Mucosa of descending colon (tissue), 3 donors: ENCODE measurements around the gene WDR47. TPM values are rescaled to one million over a fixed set of nuclear protein-coding genes. Genes with fewer than 3 reads are reported as not detected.

ENCODE experiments used
- ATAC-seq: fragments of 200-7000 bp; cut with Tn5 transposase; one replicate; pipeline ENCODE4 v1.9.1; 2020; ENCODE audit warnings: mild to moderate bottlenecking, moderate library complexity
- DNase-seq, 3 donors: peaks; one replicate each; pipeline ENCODE4 v3.0.0-alpha.2; 2020
- H3K36me3 ChIP-seq: fragments of 200-600 bp; one replicate; pipeline ENCODE4 v1.8.0; 2021; ENCODE audit warnings: low read depth, mild to moderate bottlenecking
- H3K4me1 ChIP-seq: fragments of 200-600 bp; one replicate; pipeline ENCODE4 v1.8.0; 2021; ENCODE audit warnings: low read depth, mild to moderate bottlenecking
- H3K4me3 ChIP-seq: fragments of 200-600 bp; one replicate; pipeline ENCODE4 v1.8.0; 2021; ENCODE audit warnings: mild to moderate bottlenecking
- H3K9me3 ChIP-seq: fragments of 200-600 bp; one replicate; pipeline ENCODE4 v1.8.0; 2021; ENCODE audit warnings: mild to moderate bottlenecking
- CTCF ChIP-seq: fragments of 200-600 bp; IDR thresholded peaks from one replicate; pipeline ENCODE4 v1.8.0; 2022; ENCODE audit warnings: antibody characterized with exemption, mild to moderate bottlenecking
- intact Hi-C, 2 donors: fragments of 100-400 bp; cut with DNase I in 1 of 2; cut with micrococcal nuclease in 1 of 2; formaldehyde crosslinking; loops; one replicate each; pipeline versions ENCODE4 v1.11.0 to v1.11.1; 2022; cut with DNase I, micrococcal nuclease
- long read RNA-seq, 2 donors: library from polyadenylated mRNA; unstranded; transcript quantifications; one replicate each; pipeline ENCODE4 v2.0.0, GENCODE V29; 2019 to 2021
- total RNA-seq, 3 donors: library from RNA; stranded (reverse); fragmentation: NEBNext Ultra II Directional in 2 of 3; extraction: Animal tissue kit (Norgen Biotek cat#: 25700) in 2 of 3; gene quantifications; one replicate each; pipeline versions ENCODE4 v1.2.1 to v1.2.4, GENCODE V29; 2021 to 2023
- donor health status: DM: no; HTN: no; CAD: no; lungs with moderate emphysema.
- donor health status: DM: no; HTN: no; CAD: no.
- donor health status: DM: no; HTN: yes; CAD: no.

WDR47 gene
- total RNA-seq: 10 to 100 TPM in 1 of 3 donors, 1 to 10 TPM in 2; 6.5 to 25.4 (median 7.5) TPM
- long read RNA-seq, donor 1, full-length matches to known transcripts: 4 of 13 reads
- long read RNA-seq, donor 1, partial matches to known transcripts: 3 of 13 reads
- long read RNA-seq, donor 1, other reads (novel, unspliced or antisense): 6 of 13 reads
- long read RNA-seq, donor 2: 0 reads

GRCh38 chr1:109041621-109042468 is at the start of gene WDR47:
WDR47 (minus strand) TSS chr1:109042102; CDS start chr1:109023512, 18,590 bp downstream.
- peak; percentile 96 to 98 (median 97) for DNase-seq
- no peaks in the 10 kb centered on the region for H3K36me3 ChIP-seq
- no peaks in the 10 kb centered on the region for H3K9me3 ChIP-seq
- TF ChIP-seq CTCF: no peak
- intact Hi-C loops: no loop called here
- ATAC-seq: peak; percentile 99
- H3K4me3 ChIP-seq: peak within 1 kb of the TSS; percentile 91
- peaks cover 5% of the 10 kb centered on the region for H3K4me1 ChIP-seq

GRCh38 chr1:109091078-109091838 is 49.4 kb upstream of the WDR47 start:
- peak in 2 of 3 donors; percentile 38 to 51 for DNase-seq
- intact Hi-C loops: no loop called here
- peak; percentile 72 for ATAC-seq
- H3K9me3 ChIP-seq: no peaks in the 10 kb centered on the region
- H3K36me3 ChIP-seq: no peaks in the 10 kb centered on the region
- H3K4me1 ChIP-seq: peaks cover 28% of the 10 kb centered on the region
- H3K4me3 ChIP-seq: peak overlapping the region; percentile 76
- TF ChIP-seq CTCF: no peak

- intact Hi-C loops: no loop called here
- Histone ChIP-seq H3K36me3 (no peaks in the 10 kb centered on the region), H3K4me1 (peaks cover 20% of the 10 kb centered on the region), H3K9me3 (no peaks in the 10 kb centered on the region), H3K4me3 (peak within 1 kb of the TSS; percentile 76)
- ATAC-seq (peak; percentile 97), DNase-seq (peak; percentile 94 to 96 (median 95))
- no peak for TF ChIP-seq CTCF
Measured at GRCh38 chr1:109090196-109091077, 48.5 kb upstream of the WDR47 start, which contains the start of gene TMEM167B. TMEM167B (plus strand) TSS chr1:109090764; CDS start chr1:109090873, 109 bp downstream.

- ATAC-seq (peak; percentile 67), DNase-seq (peak; percentile 74 to 89 (median 86))
- TF ChIP-seq CTCF: peak; percentile 43
- H3K36me3 ChIP-seq: no peaks in the 10 kb centered on the region
- H3K9me3 ChIP-seq: no peaks in the 10 kb centered on the region
- intact Hi-C loops: no loop called here
- H3K4me3 ChIP-seq: no peak overlapping the region
- peaks cover 19% of the 10 kb centered on the region for H3K4me1 ChIP-seq
Measured at GRCh38 chr1:109089242-109090015, 47.5 kb upstream of the WDR47 start.
